Glutamatergic neuron (in vitro differentiated cells): ENCODE measurements around the gene RNASET2. TPM values are rescaled to one million over a fixed set of nuclear protein-coding genes. Genes with fewer than 3 reads are reported as not detected.
"Not testable (repeated sequence)": the region's sequence is repeated elsewhere in the genome, so short reads cannot be mapped to it uniquely, and the experiment has no call there.

Source experiments
- DNase-seq: peaks from one replicate; pipeline ENCODE4 v3.0.0; 2022
- H3K27ac Mint-ChIP-seq: one replicate; pipeline ENCODE4 v1.8.0; 2020; ENCODE audit warnings: mild to moderate bottlenecking, mixed read lengths, inconsistent platforms; ENCODE audit not compliant: unreplicated experiment
- H3K27me3 Mint-ChIP-seq: one replicate; pipeline ENCODE4 v1.8.0; 2020; ENCODE audit warnings: mild to moderate bottlenecking, moderate library complexity, mixed read lengths, inconsistent platforms; ENCODE audit not compliant: unreplicated experiment
- H3K36me3 Mint-ChIP-seq: one replicate; pipeline ENCODE4 v1.8.0; 2020; ENCODE audit warnings: mild to moderate bottlenecking, mixed read lengths, inconsistent platforms; ENCODE audit not compliant: unreplicated experiment
- H3K4me1 Mint-ChIP-seq: one replicate; pipeline ENCODE4 v1.8.0; 2020; ENCODE audit warnings: mild to moderate bottlenecking, low read depth, mixed read lengths, inconsistent platforms; ENCODE audit not compliant: unreplicated experiment
- H3K4me3 Mint-ChIP-seq: one replicate; pipeline ENCODE4 v1.8.0; 2020; ENCODE audit warnings: mild to moderate bottlenecking, mixed read lengths, inconsistent platforms; ENCODE audit not compliant: unreplicated experiment
- H3K9me3 Mint-ChIP-seq: one replicate; pipeline ENCODE4 v1.8.0; 2020; ENCODE audit warnings: mild to moderate bottlenecking, moderate library complexity, mixed read lengths, inconsistent platforms; ENCODE audit not compliant: unreplicated experiment
- total RNA-seq: library from RNA; stranded (reverse); fragmentation: NEBNext Ultra II Directional; extraction: Animal tissue kit (Norgen Biotek cat#: 25700); gene quantifications from one replicate; pipeline ENCODE4 v1.2.1, GENCODE V29; 2021; ENCODE audit not compliant: unreplicated experiment
- TF ChIP-seq, protein P1 (sequence below): fragments of 200-600 bp; sonication (generic); IDR thresholded peaks from one replicate; pipeline ENCODE4 v1.5.0; 2021; ENCODE audit not compliant: partially characterized antibody, unreplicated experiment

Gene RNASET2
- total RNA-seq, 1 donor from 2014 or later, result 2.2 TPM

DNA sequence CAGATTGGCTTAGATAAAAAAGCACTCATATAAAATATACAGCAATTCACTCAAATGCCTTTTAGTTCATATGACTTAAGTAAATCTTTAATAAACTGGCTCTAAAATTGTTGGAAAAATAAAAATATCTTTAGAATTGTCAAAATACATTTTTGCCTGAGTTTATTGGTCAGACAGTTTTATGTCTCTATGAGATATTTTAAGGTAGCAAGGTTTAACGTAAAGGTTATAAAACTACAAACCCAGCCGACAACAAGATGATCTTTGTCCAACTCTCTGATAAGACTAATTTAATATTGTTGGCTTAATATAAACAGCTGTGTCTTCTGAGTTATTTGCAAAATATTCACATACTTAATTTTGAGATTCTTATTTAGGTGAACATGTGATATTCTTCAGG lies 39.5 kb downstream of the RNASET2 start:
- no peaks in the 10 kb centered on the region for H3K4me1 Mint-ChIP-seq
- no peak overlapping the region for H3K4me3 Mint-ChIP-seq
- no peaks in the 10 kb centered on the region for H3K36me3 Mint-ChIP-seq
- peaks cover 3% of the 10 kb centered on the region for H3K9me3 Mint-ChIP-seq
- H3K27ac Mint-ChIP-seq, result no peak overlapping the region
- TF ChIP-seq, protein P1, sequence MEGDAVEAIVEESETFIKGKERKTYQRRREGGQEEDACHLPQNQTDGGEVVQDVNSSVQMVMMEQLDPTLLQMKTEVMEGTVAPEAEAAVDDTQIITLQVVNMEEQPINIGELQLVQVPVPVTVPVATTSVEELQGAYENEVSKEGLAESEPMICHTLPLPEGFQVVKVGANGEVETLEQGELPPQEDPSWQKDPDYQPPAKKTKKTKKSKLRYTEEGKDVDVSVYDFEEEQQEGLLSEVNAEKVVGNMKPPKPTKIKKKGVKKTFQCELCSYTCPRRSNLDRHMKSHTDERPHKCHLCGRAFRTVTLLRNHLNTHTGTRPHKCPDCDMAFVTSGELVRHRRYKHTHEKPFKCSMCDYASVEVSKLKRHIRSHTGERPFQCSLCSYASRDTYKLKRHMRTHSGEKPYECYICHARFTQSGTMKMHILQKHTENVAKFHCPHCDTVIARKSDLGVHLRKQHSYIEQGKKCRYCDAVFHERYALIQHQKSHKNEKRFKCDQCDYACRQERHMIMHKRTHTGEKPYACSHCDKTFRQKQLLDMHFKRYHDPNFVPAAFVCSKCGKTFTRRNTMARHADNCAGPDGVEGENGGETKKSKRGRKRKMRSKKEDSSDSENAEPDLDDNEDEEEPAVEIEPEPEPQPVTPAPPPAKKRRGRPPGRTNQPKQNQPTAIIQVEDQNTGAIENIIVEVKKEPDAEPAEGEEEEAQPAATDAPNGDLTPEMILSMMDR, result no peak
- DNase-seq, result no peak
- no peaks in the 10 kb centered on the region for H3K27me3 Mint-ChIP-seq

DNA sequence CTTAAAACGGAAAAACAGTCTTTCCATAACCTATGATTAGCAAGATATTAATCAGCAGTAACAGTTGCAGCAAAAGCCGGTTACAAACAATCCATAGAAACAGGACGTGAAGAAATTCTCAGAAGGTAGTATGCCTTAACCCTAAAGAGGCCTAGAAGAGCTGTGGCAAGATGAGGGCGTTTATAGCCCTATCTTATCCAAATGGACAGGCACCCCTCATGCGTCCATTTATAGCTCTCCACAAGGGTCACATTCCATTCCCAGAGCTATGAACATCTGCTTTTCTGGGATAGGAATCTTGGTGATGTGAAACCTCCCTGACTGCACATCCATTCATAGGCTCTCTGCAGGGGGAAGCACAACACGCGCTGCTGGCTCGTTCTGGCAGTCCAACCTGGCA lies 40.9 kb downstream of the RNASET2 start:
- H3K36me3 Mint-ChIP-seq, H3K27me3 Mint-ChIP-seq, H3K27ac Mint-ChIP-seq, DNase-seq, H3K9me3 Mint-ChIP-seq, H3K4me3 Mint-ChIP-seq, H3K4me1 Mint-ChIP-seq: not testable (repeated sequence)

DNA sequence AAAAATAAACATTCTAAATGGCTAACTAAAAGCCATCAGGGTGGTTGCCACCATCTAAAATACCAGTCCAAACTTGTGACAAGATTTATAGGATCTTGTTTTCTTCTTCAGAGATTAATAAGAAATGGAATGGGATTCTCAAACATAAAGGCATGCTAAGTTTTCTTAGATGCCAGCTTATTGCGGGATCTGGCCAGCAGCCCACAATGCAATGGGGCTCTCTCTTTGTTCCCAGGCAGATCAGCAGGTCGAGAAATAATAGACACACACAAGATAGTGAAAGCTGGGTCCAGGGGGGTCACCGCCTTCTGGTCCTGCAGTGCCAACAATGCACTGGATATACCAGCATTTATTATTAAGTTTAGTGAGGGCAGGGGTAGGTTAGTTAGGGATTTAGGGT lies 41.4 kb downstream of the RNASET2 start:
- not testable (repeated sequence) for H3K27ac Mint-ChIP-seq, DNase-seq, H3K4me1 Mint-ChIP-seq, H3K4me3 Mint-ChIP-seq, H3K27me3 Mint-ChIP-seq, H3K36me3 Mint-ChIP-seq, H3K9me3 Mint-ChIP-seq

DNA sequence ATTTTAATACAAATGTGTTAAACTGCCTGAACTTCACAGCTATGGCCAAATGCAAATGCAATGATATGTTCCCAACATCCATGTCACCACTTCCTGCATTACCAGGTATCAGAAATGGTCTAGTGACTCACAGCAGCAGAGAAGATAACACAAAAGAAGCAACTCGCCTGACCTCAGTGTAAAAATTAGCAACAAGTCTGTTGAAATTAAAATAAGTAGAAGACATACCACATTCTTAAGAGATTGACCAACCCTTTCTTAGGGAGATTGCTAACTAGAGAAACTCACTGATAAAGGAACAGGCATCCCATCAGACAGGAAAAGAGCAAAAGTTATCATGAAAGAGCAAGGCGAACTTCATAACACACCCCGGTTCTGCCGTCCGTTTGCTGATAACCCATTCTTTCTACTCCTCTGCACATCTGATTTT lies 45.1 kb downstream of the RNASET2 start:
- H3K9me3 Mint-ChIP-seq, result peaks cover 6% of the 10 kb centered on the region
- H3K27me3 Mint-ChIP-seq, result no peaks in the 10 kb centered on the region
- H3K27ac Mint-ChIP-seq, result no peak overlapping the region
- H3K36me3 Mint-ChIP-seq, result no peaks in the 10 kb centered on the region
- peaks cover 3% of the 10 kb centered on the region for H3K4me1 Mint-ChIP-seq
- DNase-seq, result no peak
- no peak overlapping the region for H3K4me3 Mint-ChIP-seq
- TF ChIP-seq, protein P1, result no peak

DNA sequence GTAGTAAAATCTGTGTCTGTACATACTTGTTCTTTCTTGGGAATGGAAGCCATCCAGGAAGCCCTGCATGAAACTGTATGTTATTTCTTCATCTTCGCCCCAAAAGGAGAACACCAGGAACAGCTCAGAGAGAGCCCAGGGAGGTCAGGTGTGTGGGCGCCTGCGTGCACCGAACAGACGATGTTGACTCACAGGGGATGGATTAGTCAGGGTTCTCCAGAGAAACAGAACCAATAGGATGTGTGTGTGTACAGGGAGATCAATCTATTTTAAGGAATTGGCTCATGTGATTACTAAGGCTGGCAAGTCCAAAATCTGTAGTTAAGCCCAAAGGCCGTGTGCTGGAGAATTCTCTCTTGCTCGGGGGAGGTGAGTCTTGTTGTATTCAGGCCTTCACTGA lies 45.7 kb downstream of the RNASET2 start:
- peaks cover 6% of the 10 kb centered on the region for H3K9me3 Mint-ChIP-seq

DNA sequence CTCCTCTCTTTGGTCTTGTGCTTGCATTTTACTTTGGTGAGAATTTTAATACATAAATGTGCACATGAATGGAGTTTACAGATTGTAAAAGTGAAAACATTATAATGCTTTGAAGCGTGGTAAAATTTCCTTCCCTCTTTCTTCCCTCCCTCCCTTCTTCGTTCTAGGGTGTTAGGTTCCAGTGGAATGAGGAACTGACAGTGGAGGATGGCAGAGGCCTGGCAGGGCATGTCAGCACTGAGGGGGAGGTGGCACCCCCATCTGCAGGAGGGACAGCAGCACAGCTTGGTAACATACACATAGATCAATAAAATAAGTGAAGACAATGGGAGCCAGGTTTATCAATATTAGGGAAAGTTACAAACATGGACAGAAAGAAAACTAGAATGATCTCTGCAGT lies 47.5 kb downstream of the RNASET2 start:
- no peak for DNase-seq
- TF ChIP-seq, protein P1, result no peak
- Mint-ChIP-seq H3K27me3 (no peaks in the 10 kb centered on the region), H3K9me3 (peaks cover 6% of the 10 kb centered on the region), H3K27ac (no peak overlapping the region), H3K4me1 (peaks cover 10% of the 10 kb centered on the region), H3K4me3 (no peak overlapping the region), H3K36me3 (no peaks in the 10 kb centered on the region)

More for the DNA sequence above, 45.7 kb downstream of the RNASET2 start:
- TF ChIP-seq, protein P1, result no peak
- peaks cover 3% of the 10 kb centered on the region for H3K4me1 Mint-ChIP-seq
- H3K27ac Mint-ChIP-seq, result no peak overlapping the region
- H3K27me3 Mint-ChIP-seq, result no peaks in the 10 kb centered on the region
- H3K36me3 Mint-ChIP-seq, result no peaks in the 10 kb centered on the region
- DNase-seq, result no peak
- H3K4me3 Mint-ChIP-seq, result no peak overlapping the region
